GM19395 (cell line): ENCODE measurements around the gene NAV1.

Experiments used
- ATAC-seq: cut with Tn5 transposase; IDR thresholded peaks from one replicate; pipeline ENCODE4 v1.9.1; 2021; ENCODE audit warnings: mild to moderate bottlenecking, moderate library complexity; ENCODE audit not compliant: unreplicated experiment

NAV1 gene

GRCh38 chr1:201525193-201525778, 13.6 kb upstream of the NAV1 start:
- no peak for ATAC-seq

DNA sequence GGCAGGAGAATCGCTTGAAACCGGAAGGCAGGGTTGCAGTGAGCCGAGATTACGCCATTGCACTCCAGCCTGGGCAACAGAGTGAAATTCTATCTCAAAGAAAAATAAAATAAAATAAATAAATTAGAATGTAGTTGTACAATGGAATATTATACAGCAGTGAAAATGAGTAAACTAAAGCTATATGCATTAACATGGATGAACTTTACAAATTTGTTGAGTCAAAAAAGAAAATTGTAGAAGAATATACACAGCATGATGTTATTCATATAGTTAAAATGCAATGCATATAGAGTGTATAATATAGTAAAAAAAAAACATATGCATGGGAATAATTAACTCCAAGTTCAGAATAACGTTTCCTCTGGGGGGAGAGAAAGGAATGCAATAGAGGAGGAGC, 11.0 kb upstream of the NAV1 start:
- ATAC-seq, result no peak

DNA sequence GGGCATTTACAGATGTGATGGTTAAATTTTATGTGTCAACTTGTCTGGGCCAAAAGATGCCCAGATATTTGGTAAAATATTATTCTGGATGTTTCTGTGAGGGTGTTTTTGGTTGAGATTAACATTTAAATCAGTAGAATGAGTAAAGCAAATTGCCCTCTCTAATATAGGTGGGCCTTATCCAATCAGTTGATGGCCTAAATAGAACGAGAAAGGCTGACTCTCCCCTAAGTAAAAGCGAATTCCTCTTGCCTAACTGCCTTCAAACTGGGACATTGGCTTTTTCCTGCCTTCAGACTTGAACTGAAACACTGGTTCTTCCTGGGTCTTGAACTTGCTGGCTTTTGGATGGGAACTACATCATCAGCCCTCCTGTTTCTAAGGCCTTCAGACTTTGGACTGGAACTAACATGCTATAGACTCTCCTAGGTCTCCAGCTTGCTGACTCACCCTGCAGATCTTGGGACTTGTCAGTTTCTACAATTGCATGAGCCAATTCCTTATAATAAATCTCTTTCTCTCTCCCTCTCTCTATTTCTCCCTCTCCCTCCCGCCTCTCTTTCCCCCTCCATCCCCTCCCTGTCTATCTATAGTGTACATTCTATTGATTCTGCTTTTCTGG, 10.2 kb upstream of the NAV1 start:
- ATAC-seq, result no peak

GRCh38 chr1:201530741-201531531, 8.0 kb upstream of the NAV1 start:
- ATAC-seq, result no peak

DNA sequence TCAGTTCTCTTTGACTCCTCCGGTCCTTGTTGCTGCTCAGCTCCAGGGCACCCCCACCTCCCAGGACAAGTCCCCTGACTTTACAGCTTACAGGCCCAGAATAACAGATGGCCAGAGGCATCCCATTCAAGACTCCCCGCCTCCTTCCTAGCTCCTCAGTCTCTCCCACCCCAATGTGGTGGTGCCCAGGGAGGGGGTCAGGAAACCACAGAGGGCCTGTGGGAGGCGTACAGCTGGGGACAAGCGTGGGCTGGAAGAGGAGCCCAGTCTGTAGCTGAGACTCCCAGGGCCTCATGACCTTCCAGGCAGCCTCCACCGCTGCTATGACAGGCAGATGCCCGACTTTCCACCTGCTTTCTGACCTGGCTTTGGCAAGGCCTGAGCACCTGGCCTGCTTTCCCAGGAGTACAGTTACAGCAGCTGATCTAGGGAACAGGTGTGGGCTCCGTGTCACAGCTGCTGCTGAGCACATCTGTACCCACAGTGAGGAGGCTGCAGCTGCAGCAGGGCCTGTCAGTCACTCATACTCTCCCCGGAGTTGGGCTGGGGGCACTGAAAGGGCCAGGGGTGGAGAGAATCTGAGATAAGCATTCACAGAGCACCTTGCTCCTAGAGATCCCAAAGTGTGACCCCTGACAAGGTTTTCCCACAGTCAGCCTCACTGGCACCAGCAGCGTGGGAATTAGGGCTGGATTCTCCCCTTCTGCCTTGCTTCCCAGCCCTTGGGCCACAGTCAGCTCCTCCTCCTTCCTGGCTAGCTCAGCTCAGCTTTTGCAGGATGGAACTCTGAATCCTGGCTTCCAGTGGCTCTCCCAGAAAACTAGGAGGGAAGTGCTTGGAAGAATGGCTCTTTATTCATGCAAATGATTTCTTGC, 7.1 kb upstream of the NAV1 start:
- no peak for ATAC-seq

DNA sequence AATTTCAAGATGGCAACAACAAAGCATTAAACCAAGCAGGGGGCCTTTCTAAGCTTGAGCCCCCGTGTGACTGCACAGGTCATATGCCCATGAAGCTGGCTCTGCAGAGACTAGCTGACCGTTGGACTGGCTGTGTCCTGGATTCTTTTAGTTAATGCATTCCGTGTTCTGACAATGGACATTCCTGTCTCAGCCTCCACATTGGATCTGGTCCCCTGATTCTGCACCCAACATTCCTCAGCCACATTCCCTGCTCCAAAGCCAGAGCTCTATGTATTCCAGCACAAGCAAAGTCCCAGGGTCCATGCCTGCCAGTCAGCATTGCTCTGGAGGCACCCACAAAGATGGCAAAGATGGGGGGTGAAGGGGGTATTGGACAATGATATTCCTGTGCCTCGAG, 5.1 kb upstream of the NAV1 start:
- ATAC-seq, result no peak

GRCh38 chr1:201535046-201535918, 3.6 kb upstream of the NAV1 start:
- ATAC-seq, result no peak

GRCh38 chr1:201535919-201536245, 3.0 kb upstream of the NAV1 start:
- no peak for ATAC-seq

DNA sequence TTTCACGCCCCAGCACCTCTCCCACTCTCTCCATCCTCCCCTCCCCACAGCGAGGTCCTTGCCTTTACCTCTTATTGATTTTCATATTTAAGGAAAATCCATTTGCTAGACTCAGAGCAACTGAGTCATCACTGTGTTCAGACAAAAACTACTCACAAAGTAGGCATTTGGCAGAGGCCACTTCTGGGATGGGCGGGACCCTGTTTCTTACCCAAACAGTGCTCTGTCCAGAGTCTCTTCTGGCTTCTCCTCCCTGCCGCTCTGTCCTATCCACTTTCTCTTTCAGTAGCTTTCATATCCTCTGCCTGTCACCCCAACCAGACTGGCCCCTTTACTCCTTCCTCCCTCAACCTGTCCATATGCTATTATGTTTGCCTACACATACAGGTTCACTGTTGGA, 2.4 kb upstream of the NAV1 start:
- no peak for ATAC-seq

- ATAC-seq, result no peak
Measured at GRCh38 chr1:201537028-201537427, 1.9 kb upstream of the NAV1 start.

- no peak for ATAC-seq
Measured at GRCh38 chr1:201537467-201537866, 1.5 kb upstream of the NAV1 start.

GRCh38 chr1:201537891-201538611, 876 bp upstream of the NAV1 start:
- no peak for ATAC-seq

DNA sequence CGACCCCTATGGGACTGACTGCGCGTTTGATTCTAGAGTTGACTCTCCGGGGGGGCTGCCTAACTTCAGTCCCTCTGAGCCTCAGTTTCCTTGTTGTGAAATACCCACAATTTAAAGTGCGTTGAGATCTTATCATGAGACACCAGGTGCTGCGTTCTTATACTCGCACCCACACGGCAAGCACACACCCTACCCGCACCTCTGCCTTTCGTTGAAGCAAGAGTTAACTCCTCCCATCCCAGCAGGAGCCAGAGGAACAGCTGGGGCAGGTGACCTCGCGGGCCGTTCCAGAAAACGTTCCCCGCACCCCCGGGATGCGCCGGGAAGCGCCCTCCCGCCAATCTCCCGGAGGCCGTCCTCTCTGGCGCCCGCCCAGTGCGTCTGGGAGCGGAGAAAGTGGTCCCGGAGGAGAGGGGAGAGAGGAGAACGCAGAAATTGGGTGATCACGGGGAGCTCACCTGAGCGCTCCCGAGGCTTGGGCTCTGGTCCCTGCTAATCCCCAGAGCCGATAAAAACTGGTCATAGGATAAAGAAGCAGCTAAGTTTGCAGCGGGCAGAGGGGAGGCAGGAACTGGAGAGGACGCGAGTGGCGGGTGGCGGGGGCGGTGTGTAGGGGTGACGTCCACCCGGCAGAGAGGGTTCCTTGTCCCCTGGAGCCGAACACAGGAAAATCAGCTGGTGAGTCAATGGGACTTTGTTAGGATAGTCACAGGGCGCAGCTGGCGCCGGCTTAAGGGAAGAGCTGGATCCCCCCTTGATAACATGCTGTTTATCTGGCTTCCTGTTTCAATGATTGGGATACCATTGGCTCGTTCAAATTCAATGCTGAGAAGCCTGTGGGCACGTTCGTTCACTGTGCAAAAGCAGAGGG, 869 bp downstream of the NAV1 start:
- no peak for ATAC-seq

GRCh38 chr1:201540846-201541735, 2.2 kb downstream of the NAV1 start:
- ATAC-seq, result no peak

GRCh38 chr1:201542309-201543035, 3.5 kb downstream of the NAV1 start:
- no peak for ATAC-seq

GRCh38 chr1:201543871-201544642, 5.1 kb downstream of the NAV1 start:
- ATAC-seq, result no peak
